Esophagus muscularis mucosa (tissue), 3 donors: ENCODE results near the gene APBA3.

Experiments used
- CTCF ChIP-seq, 3 experiments: fragments of 200-600 bp in 2 of 3; fragments of 450-650 bp in 1 of 3; sonication (generic) in 2 of 3; IDR thresholded peaks; one replicate each; pipeline ENCODE4 v1.5.1; 2017 to 2019; ENCODE audit warnings: antibody characterized with exemption in 3 of 3, mild to moderate bottlenecking in 2 of 3, moderate library complexity in 1 of 3
- POLR2A ChIP-seq: fragments of 450-650 bp; IDR thresholded peaks from one replicate; pipeline ENCODE4 v1.6.1; 2017; ENCODE audit warnings: antibody characterized with exemption, moderate library complexity, mild to moderate bottlenecking, low read depth

DNA sequence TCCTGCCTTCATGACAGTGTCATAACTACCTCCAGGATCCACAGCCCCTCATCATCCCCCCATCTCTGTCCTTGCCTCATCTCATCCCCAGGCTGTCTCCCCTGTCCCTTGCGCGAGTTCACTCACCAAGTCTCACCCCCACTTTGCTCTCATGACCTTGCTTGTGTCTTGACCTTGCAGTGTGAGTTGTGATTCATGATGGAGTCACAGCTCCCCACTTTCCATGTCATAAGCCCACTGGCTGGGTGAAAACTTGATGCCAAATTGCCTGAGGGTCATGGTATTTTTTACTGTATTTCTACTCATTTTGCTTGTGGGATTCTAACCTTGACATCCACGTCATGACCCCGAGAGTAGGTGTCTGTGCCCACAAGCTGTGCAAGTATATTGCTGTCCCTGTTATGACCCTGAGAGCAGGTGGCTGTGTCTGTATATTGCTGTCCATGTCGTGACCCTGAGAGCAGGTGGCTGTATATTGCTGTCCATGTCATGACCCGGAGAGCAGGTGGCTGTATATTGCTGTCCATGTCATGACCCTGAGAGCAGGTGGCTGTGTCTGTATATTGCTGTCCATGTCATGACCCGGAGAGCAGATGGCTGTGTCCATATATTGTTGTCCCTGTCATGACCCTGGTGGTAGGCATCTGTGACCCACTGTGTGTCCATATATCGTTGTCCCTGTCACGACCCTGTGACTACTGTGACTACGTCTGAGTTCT is 23.8 kb downstream of the APBA3 start:
- TF ChIP-seq POLR2A (no peak), CTCF (IDR thresholded peaks at IDR 0.05) (no peak)
